PC-9 (cell line): Measurements from ENCODE around the gene FBLIM1. TPM values are rescaled to one million over a fixed set of nuclear protein-coding genes. Genes with fewer than 3 reads are reported as not detected.
"Not testable (repeated sequence)": the region's sequence is repeated elsewhere in the genome, so short reads cannot be mapped to it uniquely, and the experiment has no call there.

Source experiments
- BruUV-seq: library from RNA; stranded (reverse); fragments of 400-500 nt; replicated peaks from 2 replicates; lab custom pipeline; 2021; lab: Mats Ljungman, UMichigan
- CTCF ChIA-PET: fragments of 300-600 bp; sonication (Branson Sonifier 250); formaldehyde crosslinking; loops from one replicate; lab custom pipeline; 2022; ENCODE audit warnings: antibody characterized with exemption; lab: Charles Lee
- POLR2A ChIA-PET: fragments of 300-600 bp; sonication (Branson Sonifier 250); formaldehyde crosslinking; loops from one replicate; lab custom pipeline; 2022; ENCODE audit warnings: antibody characterized with exemption; ENCODE audit not compliant: unreplicated experiment; lab: Charles Lee
- DNase-seq, 2 experiments: peaks; one replicate each; pipeline versions ENCODE4 v3.0.0 to v3.0.0-alpha.2; 2015 to 2022; ENCODE audit warnings: mixed read lengths in 1 of 2
- H2AFZ ChIP-seq: fragments of 200-600 bp; sonication (generic); 2 replicates; pipeline ENCODE4 v1.8.1; 2017; ENCODE audit warnings: antibody characterized with exemption
- H3F3A ChIP-seq: fragments of 200-600 bp; sonication (generic); 2 replicates; pipeline ENCODE4 v1.8.1; 2017; ENCODE audit warnings: antibody characterized with exemption, mild to moderate bottlenecking, low read depth; ENCODE audit not compliant: insufficient read depth
- H3K27ac ChIP-seq: fragments of 200-600 bp; sonication (generic); 2 replicates; pipeline ENCODE4 v1.6.1; 2016; ENCODE audit warnings: mixed run types
- H3K27me3 ChIP-seq: fragments of 200-600 bp; sonication (generic); 2 replicates; pipeline ENCODE4 v1.6.1; 2016; ENCODE audit warnings: low read depth, mixed run types; ENCODE audit not compliant: insufficient read depth
- H3K36me3 ChIP-seq: fragments of 200-600 bp; sonication (generic); 2 replicates; pipeline ENCODE4 v1.6.1; 2016; ENCODE audit warnings: low read depth, mixed run types
- H3K4me1 ChIP-seq: fragments of 200-600 bp; sonication (generic); replicated peaks from 2 replicates; pipeline ENCODE4 v1.6.1; 2016; ENCODE audit warnings: mixed run types; ENCODE audit not compliant: insufficient read depth
- H3K4me2 ChIP-seq: fragments of 200-600 bp; sonication (generic); 2 replicates; pipeline ENCODE4 v1.6.1; 2017; ENCODE audit warnings: mixed run types
- H3K4me3 ChIP-seq: fragments of 200-600 bp; sonication (generic); 2 replicates; pipeline ENCODE4 v1.6.1; 2016; ENCODE audit warnings: mixed run types
- H3K79me2 ChIP-seq: fragments of 200-600 bp; sonication (generic); 2 replicates; pipeline ENCODE4 v1.6.1; 2017; ENCODE audit warnings: low read depth, mixed run types
- H3K9me2 ChIP-seq: fragments of 200-600 bp; sonication (generic); 2 replicates; pipeline ENCODE4 v1.8.1; 2017; ENCODE audit warnings: mild to moderate bottlenecking; ENCODE audit not compliant: insufficient read depth
- H3K9me3 ChIP-seq: fragments of 200-600 bp; sonication (generic); 2 replicates; pipeline ENCODE4 v1.8.1; 2016; ENCODE audit warnings: low read depth; ENCODE audit not compliant: insufficient read depth
- H4K20me1 ChIP-seq: fragments of 200-600 bp; sonication (generic); 2 replicates; pipeline ENCODE4 v1.8.1; 2017; ENCODE audit not compliant: insufficient read depth
- EZH2 ChIP-seq: fragments of 200-600 bp; sonication (generic); IDR thresholded peaks from 2 replicates; pipeline ENCODE4 v1.8.0; 2017; ENCODE audit warnings: antibody characterized with exemption, low read depth
- intact Hi-C: fragments of 100-400 bp; cut with micrococcal nuclease; formaldehyde crosslinking; loops from one replicate; pipeline ENCODE4 v1.10.0; 2022; ENCODE audit not compliant: unreplicated experiment
- total RNA-seq: library from RNA; stranded (reverse); gene quantifications from 2 replicates; pipeline ENCODE4 v1.2.3, GENCODE V29; 2021
- TF ChIP-seq, protein P1 (sequence below): fragments of 200-600 bp; sonication (generic); conservative IDR thresholded peaks from 2 replicates; pipeline ENCODE4 v1.6.1; 2017; ENCODE audit warnings: mixed run types, antibody characterized with exemption, mild to moderate bottlenecking, moderate library complexity

The FBLIM1 gene
- total RNA-seq, 1 experiment from 2014 or later: 57.2 TPM

DNA sequence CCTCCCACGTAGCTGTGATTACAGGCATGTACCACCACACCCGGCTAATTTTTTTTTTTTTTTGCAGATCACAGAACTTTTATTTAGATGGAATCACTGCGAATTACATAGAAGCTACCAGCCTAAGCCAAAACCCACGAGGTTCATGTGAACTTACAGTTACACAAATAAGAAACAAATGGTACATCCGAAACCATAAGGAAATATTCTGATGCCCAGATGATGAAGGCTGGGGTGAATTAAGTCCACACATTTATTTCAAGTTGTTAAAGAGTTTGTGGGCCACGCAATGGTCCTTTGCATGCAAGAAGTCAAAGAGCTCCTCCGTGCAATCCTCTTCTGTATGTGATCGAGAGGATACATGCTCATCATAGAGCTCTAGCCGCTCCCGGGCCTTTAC, 48.5 kb downstream of the FBLIM1 start:
- CTCF ChIA-PET: no interaction called here
- peaks cover 18% of the 10 kb centered on the region for H3K4me1 ChIP-seq
- no peaks in the 10 kb centered on the region for H3K9me3 ChIP-seq
- no peak overlapping the region for H3K4me2 ChIP-seq
- H3K79me2 ChIP-seq: peaks cover 1% of the 10 kb centered on the region; the same call in 1 of the 2 replicates
- H2AFZ ChIP-seq: no peak overlapping the region
- H3K9me2 ChIP-seq: no peaks in the 10 kb centered on the region
- BruUV-seq: no TSS peak
- H3K27ac ChIP-seq: no peak overlapping the region
- H3K4me3 ChIP-seq: no peak overlapping the region
- DNase-seq: no peak
- no peaks in the 10 kb centered on the region for H3K27me3 ChIP-seq
- H3F3A ChIP-seq: no peaks in the 10 kb centered on the region; the same call in 1 of the 2 replicates
- POLR2A ChIA-PET: interaction anchor here (0.7 kb wide), 1 partner anchor 95 kb away, joined by 8 read pairs; no protein-coding TSS in a partner anchor
- no peaks in the 10 kb centered on the region for H3K36me3 ChIP-seq
- H4K20me1 ChIP-seq: no peaks in the 10 kb centered on the region
- intact Hi-C loops: no loop called here
- TF ChIP-seq, protein P1, sequence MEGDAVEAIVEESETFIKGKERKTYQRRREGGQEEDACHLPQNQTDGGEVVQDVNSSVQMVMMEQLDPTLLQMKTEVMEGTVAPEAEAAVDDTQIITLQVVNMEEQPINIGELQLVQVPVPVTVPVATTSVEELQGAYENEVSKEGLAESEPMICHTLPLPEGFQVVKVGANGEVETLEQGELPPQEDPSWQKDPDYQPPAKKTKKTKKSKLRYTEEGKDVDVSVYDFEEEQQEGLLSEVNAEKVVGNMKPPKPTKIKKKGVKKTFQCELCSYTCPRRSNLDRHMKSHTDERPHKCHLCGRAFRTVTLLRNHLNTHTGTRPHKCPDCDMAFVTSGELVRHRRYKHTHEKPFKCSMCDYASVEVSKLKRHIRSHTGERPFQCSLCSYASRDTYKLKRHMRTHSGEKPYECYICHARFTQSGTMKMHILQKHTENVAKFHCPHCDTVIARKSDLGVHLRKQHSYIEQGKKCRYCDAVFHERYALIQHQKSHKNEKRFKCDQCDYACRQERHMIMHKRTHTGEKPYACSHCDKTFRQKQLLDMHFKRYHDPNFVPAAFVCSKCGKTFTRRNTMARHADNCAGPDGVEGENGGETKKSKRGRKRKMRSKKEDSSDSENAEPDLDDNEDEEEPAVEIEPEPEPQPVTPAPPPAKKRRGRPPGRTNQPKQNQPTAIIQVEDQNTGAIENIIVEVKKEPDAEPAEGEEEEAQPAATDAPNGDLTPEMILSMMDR: no peak
- no peak for TF ChIP-seq EZH2

DNA sequence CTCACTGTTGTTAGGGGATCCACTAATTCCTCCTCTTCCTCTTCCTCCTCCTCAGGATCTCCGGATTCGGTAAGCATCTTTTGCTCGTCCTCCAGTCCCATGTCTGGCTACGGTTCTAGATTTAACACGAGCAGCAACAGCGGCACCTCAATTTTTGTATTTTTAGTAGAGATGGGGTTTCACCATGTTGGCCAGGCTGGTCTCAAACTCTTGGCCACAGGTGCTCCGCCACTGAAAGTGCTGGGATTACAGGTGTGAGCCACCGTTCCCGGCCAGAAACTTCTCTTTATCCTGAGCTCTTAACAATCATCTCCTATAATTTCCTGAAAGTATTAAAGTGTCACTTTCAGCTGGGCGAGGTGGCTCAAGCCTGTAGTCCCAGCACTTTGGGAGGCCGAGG, 49.0 kb downstream of the FBLIM1 start, which contains the start of gene UQCRHL:
UQCRHL (minus strand) TSS at position 101 of the 400 bp plus-strand sequence; CDS start at position 101, 0 bp downstream.
- H3F3A ChIP-seq, H3K27me3 ChIP-seq, H3K27ac ChIP-seq, H3K4me2 ChIP-seq, H3K9me2 ChIP-seq, H3K9me3 ChIP-seq, H2AFZ ChIP-seq, intact Hi-C loops, H3K36me3 ChIP-seq, H3K4me3 ChIP-seq, H3K79me2 ChIP-seq, H4K20me1 ChIP-seq, CTCF ChIA-PET, DNase-seq, BruUV-seq: not testable (repeated sequence)
- POLR2A ChIA-PET: interaction anchor here (0.7 kb wide), 1 partner anchor 95 kb away, joined by 8 read pairs; no protein-coding TSS in a partner anchor
- peaks cover 14% of the 10 kb centered on the region for H3K4me1 ChIP-seq

DNA sequence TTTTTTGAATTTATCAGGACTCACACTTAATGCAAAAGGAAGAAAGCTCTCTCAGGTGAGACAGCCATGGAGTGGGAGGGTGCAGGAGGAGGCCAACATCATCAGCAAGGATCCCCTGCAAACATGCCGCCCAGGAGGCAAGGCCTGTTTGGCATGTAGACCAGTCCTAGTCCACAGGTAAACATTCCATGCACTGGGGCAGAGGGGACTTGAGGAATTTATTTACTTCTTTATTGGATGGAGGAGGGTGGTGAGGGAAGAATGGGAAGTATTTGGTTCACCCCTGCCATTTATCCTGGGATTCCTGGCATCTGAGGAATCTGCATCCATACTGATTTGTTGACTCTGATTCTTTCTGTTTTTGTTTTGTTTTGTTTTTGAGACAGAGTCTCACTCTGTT, 50.4 kb downstream of the FBLIM1 start:
- TF ChIP-seq, protein P1: no peak
- ChIA-PET CTCF (interaction anchor here (1.0 kb wide), 1 partner anchor 29 kb away, joined by 4 read pairs; no protein-coding TSS in a partner anchor), POLR2A (no interaction called here)
- no TSS peak for BruUV-seq
- Histone ChIP-seq H3K4me1 (peaks cover 8% of the 10 kb centered on the region; the same call in 1 of the 2 replicates), H3K4me2 (0 out of 2 replicates have a peak overlapping the region, but pooled peaks have one; percentile 4), H3K27me3 (no peaks in the 10 kb centered on the region), H3F3A (no peaks in the 10 kb centered on the region), H3K27ac (no peak overlapping the region), H3K36me3 (no peaks in the 10 kb centered on the region), H3K9me3 (no peaks in the 10 kb centered on the region), H2AFZ (no peak overlapping the region), H3K79me2 (no peaks in the 10 kb centered on the region), H3K4me3 (no peak overlapping the region), H4K20me1 (no peaks in the 10 kb centered on the region), H3K9me2 (no peaks in the 10 kb centered on the region)
- intact Hi-C loops: no loop called here
- peak; percentile 25 to 42 for DNase-seq

DNA sequence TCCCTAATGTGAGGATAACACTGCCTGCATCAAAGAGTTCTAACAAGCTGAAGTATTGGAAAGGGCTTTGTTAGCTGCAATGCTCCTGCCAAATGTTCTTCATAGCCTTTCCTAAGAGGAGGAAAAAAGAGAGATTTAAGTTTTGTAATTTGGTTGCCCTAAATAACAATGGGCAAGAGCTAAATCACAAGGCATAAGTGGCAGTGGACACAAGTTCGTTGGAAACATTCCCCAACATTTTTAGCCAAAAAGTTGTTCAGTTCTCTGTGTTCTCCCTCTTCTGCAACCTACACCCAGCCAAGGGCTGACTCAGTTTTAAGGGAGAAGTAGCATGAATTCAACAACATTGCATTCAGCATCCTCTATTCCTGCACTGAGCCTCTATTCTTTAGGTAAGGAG, 51.5 kb downstream of the FBLIM1 start:
- no peaks in the 10 kb centered on the region for H3K9me3 ChIP-seq
- no peak overlapping the region for H3K4me3 ChIP-seq
- no peak overlapping the region for H3K27ac ChIP-seq
- H3F3A ChIP-seq: no peaks in the 10 kb centered on the region
- H3K4me2 ChIP-seq: no peak overlapping the region
- H3K36me3 ChIP-seq: no peaks in the 10 kb centered on the region
- peaks cover 8% of the 10 kb centered on the region; the same call in 1 of the 2 replicates for H3K4me1 ChIP-seq
- H2AFZ ChIP-seq: no peak overlapping the region
- no peaks in the 10 kb centered on the region for H3K27me3 ChIP-seq
- ChIA-PET CTCF (interaction anchor here (0.7 kb wide), 1 partner anchor 60 kb away, joined by 12 read pairs; no protein-coding TSS in a partner anchor), POLR2A (no interaction called here)
- TF ChIP-seq EZH2: no peak
- TF ChIP-seq, protein P1: no peak
- no peaks in the 10 kb centered on the region for H3K79me2 ChIP-seq
- H4K20me1 ChIP-seq: no peaks in the 10 kb centered on the region
- BruUV-seq: no TSS peak
- intact Hi-C loops: no loop called here
- no peaks in the 10 kb centered on the region for H3K9me2 ChIP-seq
- no peak for DNase-seq
